Suprapubic skin (tissue), 3 donors: ENCODE results near the gene FOXK1.

ENCODE experiments used
- EP300 ChIP-seq: sonication (generic); formaldehyde crosslinking; IDR thresholded peaks from one replicate; pipeline ENCODE4 v1.6.1; 2017; ENCODE audit warnings: antibody characterized with exemption
- POLR2A ChIP-seq, 2 donors: fragments of 450-650 bp; IDR thresholded peaks; one replicate each; pipeline ENCODE4 v1.6.1; 2017; ENCODE audit warnings: antibody characterized with exemption in 2 of 2, mild to moderate bottlenecking in 2 of 2, moderate library complexity in 2 of 2
- TF ChIP-seq, protein P1 (sequence below), 2 donors: fragments of 200-600 bp in 1 of 2; fragments of 450-650 bp in 1 of 2; sonication (generic) in 1 of 2; IDR thresholded peaks; one replicate each; pipeline ENCODE4 v1.5.1; 2016 to 2019; ENCODE audit warnings: antibody characterized with exemption in 2 of 2, mild to moderate bottlenecking in 1 of 2, moderate library complexity in 1 of 2

DNA sequence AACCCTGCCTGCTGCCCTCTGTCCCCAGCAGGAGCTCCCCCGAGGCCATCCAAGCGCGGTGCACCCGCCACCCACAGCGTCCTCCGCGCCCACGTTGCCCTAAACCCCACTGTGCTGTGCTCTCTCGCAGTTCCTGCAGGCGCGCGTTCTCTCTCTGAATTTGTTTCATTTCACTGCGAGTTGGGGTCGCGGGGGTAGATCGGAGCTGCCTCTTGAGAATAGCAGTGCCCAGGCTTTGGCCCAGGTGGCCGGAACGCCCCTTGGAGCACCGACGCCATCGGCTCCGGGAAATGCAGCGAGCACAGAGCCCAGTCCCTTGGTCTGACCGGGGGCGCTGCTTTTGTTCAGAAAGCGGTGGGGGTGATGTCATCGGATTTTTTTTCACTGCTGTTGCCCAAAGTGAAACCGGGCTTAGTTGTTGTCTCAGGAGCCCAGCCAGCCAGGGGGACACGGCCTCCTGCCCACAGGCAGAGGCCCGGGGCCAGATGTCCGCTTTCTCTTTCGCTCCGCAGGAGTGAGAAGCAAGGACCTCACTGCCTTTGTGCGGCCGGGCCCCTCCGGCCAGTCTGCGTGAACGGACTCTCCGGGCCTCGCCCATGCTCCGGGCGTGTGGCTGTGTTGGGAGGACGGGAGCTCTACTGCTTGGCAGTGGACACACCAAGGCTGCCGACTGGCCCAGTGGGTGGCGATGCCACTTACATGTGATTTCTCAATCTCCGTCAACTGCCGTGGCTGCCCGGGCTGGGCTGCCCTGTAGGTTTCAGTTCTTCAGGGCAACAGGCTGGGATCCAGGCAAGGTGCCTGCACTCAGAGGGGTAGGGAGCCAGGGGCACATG, 43.1 kb downstream of the FOXK1 start:
- TF ChIP-seq POLR2A (IDR thresholded peaks at IDR 0.05) = no peak
- TF ChIP-seq EP300 = no peak
- TF ChIP-seq, protein P1, sequence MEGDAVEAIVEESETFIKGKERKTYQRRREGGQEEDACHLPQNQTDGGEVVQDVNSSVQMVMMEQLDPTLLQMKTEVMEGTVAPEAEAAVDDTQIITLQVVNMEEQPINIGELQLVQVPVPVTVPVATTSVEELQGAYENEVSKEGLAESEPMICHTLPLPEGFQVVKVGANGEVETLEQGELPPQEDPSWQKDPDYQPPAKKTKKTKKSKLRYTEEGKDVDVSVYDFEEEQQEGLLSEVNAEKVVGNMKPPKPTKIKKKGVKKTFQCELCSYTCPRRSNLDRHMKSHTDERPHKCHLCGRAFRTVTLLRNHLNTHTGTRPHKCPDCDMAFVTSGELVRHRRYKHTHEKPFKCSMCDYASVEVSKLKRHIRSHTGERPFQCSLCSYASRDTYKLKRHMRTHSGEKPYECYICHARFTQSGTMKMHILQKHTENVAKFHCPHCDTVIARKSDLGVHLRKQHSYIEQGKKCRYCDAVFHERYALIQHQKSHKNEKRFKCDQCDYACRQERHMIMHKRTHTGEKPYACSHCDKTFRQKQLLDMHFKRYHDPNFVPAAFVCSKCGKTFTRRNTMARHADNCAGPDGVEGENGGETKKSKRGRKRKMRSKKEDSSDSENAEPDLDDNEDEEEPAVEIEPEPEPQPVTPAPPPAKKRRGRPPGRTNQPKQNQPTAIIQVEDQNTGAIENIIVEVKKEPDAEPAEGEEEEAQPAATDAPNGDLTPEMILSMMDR (IDR thresholded peaks at IDR 0.05) = no peak
